Lower leg skin (tissue), 4 donors: ENCODE data around the gene RER1. TPM values are rescaled to one million over a fixed set of nuclear protein-coding genes. Genes with fewer than 3 reads are reported as not detected.

Experiments
- DNase-seq, 2 donors: peaks; one replicate each; pipeline ENCODE4 v3.0.0-alpha.2; 2019; ENCODE audit warnings: low spot score in 2 of 2
- H3K4me3 ChIP-seq: fragments of 200-600 bp; sonication (generic); 2 replicates; pipeline ENCODE4 v1.5.1; 2017; ENCODE audit warnings: mild to moderate bottlenecking, low read depth; ENCODE audit not compliant: poor library complexity, severe bottlenecking
- CTCF ChIP-seq, 3 donors: fragments of 450-650 bp; IDR thresholded peaks; one replicate each; pipeline ENCODE4 v1.5.1; 2016; ENCODE audit warnings: antibody characterized with exemption in 3 of 3, mild to moderate bottlenecking in 3 of 3, moderate library complexity in 2 of 3
- POLR2A ChIP-seq, 2 donors: fragments of 450-650 bp; IDR thresholded peaks; one replicate each; pipeline ENCODE4 v1.6.1; 2016 to 2017; ENCODE audit warnings: antibody characterized with exemption in 2 of 2, mild to moderate bottlenecking in 1 of 2, moderate library complexity in 1 of 2
- WGBS, 2 donors: methylation state at CpG; one replicate each; pipeline ENCODE4 v1.1.5; 2018; 5-methylcytosine and 5-hydroxymethylcytosine counted together
- intact Hi-C: fragments of 100-400 bp; cut with DNase I; formaldehyde crosslinking; loops from one replicate; pipeline ENCODE4 v1.15.0; 2023; ENCODE audit warnings: low total_unique reads
- total RNA-seq, 4 donors: library from RNA; depleted of rRNA; stranded (reverse); fragments of >200 nt; gene quantifications; one replicate each; pipeline ENCODE4 v1.1.0, GENCODE V29; 2016

RER1 gene
- total RNA-seq, 4 donors from 2014 or later: 67.4 to 114 (median 70.7) TPM

- H3K4me3 ChIP-seq: no peak overlapping the region
- intact Hi-C loops: no loop called here
Observed at GRCh38 chr1:2446394-2446793, 54.8 kb downstream of the RER1 start.

GRCh38 chr1:2446861-2447260, 55.2 kb downstream of the RER1 start:
- TF ChIP-seq POLR2A (IDR thresholded peaks at IDR 0.05): no peak
- TF ChIP-seq CTCF (IDR thresholded peaks at IDR 0.05): no peak
- no peak for DNase-seq
- WGBS, 2 donors: 41 to 62% methylated on average over 4 to 5 of the region's 9 CpGs
- intact Hi-C loops: no loop called here
- no peak overlapping the region for H3K4me3 ChIP-seq

More at GRCh38 chr1:2446394-2446793, 54.8 kb downstream of the RER1 start:
- TF ChIP-seq CTCF (IDR thresholded peaks at IDR 0.05): no peak
- no peak for TF ChIP-seq POLR2A (IDR thresholded peaks at IDR 0.05)
- 40 to 41% methylated on average over 9 to 11 of the region's 13 CpGs for WGBS, 2 donors
- no peak for DNase-seq

- DNase-seq: no peak
- no peak overlapping the region for H3K4me3 ChIP-seq
- intact Hi-C loops: no loop called here
- no peak for TF ChIP-seq POLR2A (IDR thresholded peaks at IDR 0.05)
- TF ChIP-seq CTCF (IDR thresholded peaks at IDR 0.05): no peak
- WGBS, 2 donors: 65 to 71% methylated on average over 16 to 22 of the region's 23 CpGs
Observed at GRCh38 chr1:2447276-2448097, 55.8 kb downstream of the RER1 start.

GRCh38 chr1:2448098-2448445, 56.4 kb downstream of the RER1 start:
- TF ChIP-seq CTCF (IDR thresholded peaks at IDR 0.05): no peak
- no peak for TF ChIP-seq POLR2A (IDR thresholded peaks at IDR 0.05)
- no peak overlapping the region for H3K4me3 ChIP-seq
- DNase-seq: no peak
- intact Hi-C loops: no loop called here
- 58 to 67% methylated on average over 17 to 18 of the region's 18 CpGs for WGBS, 2 donors

GRCh38 chr1:2449636-2450454, 58.2 kb downstream of the RER1 start:
- DNase-seq: no peak
- no peak overlapping the region for H3K4me3 ChIP-seq
- intact Hi-C loops: no loop called here
- TF ChIP-seq CTCF (IDR thresholded peaks at IDR 0.05) (no peak), POLR2A (IDR thresholded peaks at IDR 0.05) (no peak)
- 67 to 69% methylated on average over 23 of the region's 23 CpGs for WGBS, 2 donors
